GM12892 (cell line): ENCODE results near the gene TOR1A.

Experiments
- POLR2A ChIP-seq: IDR thresholded peaks from 2 replicates; pipeline ENCODE4 v1.6.1; 2011; ENCODE audit warnings: low read depth, low read length, control low read depth
- POLR2AphosphoS5 ChIP-seq: IDR thresholded peaks from 2 replicates; pipeline ENCODE4 v1.6.1; 2011; ENCODE audit warnings: low read depth, low read length, control low read depth
- TAF1 ChIP-seq: IDR thresholded peaks from 2 replicates; pipeline ENCODE4 v1.6.1; 2011; ENCODE audit warnings: low read depth, mild to moderate bottlenecking, control low read depth, low read length, borderline replicate concordance

GRCh38 chr9:129814432-129815223 lies 9.3 kb downstream of the TOR1A start:
- TF ChIP-seq POLR2A = no peak
- TF ChIP-seq POLR2AphosphoS5 = no peak
- TF ChIP-seq TAF1 = no peak
